Lower leg skin (tissue), 4 donors: ENCODE results near the gene TMEM127. TPM values are rescaled to one million over a fixed set of nuclear protein-coding genes. Genes with fewer than 3 reads are reported as not detected.
A peak's percentile ranks its signal among the peaks of the same experiment; 100 is the strongest.

Experiments
- DNase-seq, 2 donors: peaks; one replicate each; pipeline ENCODE4 v3.0.0-alpha.2; 2019; ENCODE audit warnings: low spot score in 2 of 2
- H3K4me3 ChIP-seq: fragments of 200-600 bp; sonication (generic); 2 replicates; pipeline ENCODE4 v1.5.1; 2017; ENCODE audit warnings: mild to moderate bottlenecking, low read depth; ENCODE audit not compliant: poor library complexity, severe bottlenecking
- CTCF ChIP-seq, 3 donors: fragments of 450-650 bp; IDR thresholded peaks; one replicate each; pipeline ENCODE4 v1.5.1; 2016; ENCODE audit warnings: antibody characterized with exemption in 3 of 3, mild to moderate bottlenecking in 3 of 3, moderate library complexity in 2 of 3
- POLR2A ChIP-seq, 2 donors: fragments of 450-650 bp; IDR thresholded peaks; one replicate each; pipeline ENCODE4 v1.6.1; 2016 to 2017; ENCODE audit warnings: antibody characterized with exemption in 2 of 2, mild to moderate bottlenecking in 1 of 2, moderate library complexity in 1 of 2
- WGBS, 2 donors: methylation state at CpG; one replicate each; pipeline ENCODE4 v1.1.5; 2018; 5-methylcytosine and 5-hydroxymethylcytosine counted together
- intact Hi-C: fragments of 100-400 bp; cut with DNase I; formaldehyde crosslinking; loops from one replicate; pipeline ENCODE4 v1.15.0; 2023; ENCODE audit warnings: low total_unique reads
- total RNA-seq, 4 donors: library from RNA; depleted of rRNA; stranded (reverse); fragments of >200 nt; gene quantifications; one replicate each; pipeline ENCODE4 v1.1.0, GENCODE V29; 2016

The TMEM127 gene
- total RNA-seq, 4 donors from 2014 or later = 49.5 to 76.2 (median 60.4) TPM

- TF ChIP-seq POLR2A (IDR thresholded peaks at IDR 0.05) (no peak), CTCF (IDR thresholded peaks at IDR 0.05) (no peak)
- no peak overlapping the region for H3K4me3 ChIP-seq
- DNase-seq = peak in 1 of 2 donors; percentile 23
- intact Hi-C loops = no loop called here
- 7 to 8% methylated on average over 6 of the region's 6 CpGs for WGBS, 2 donors
Observed at GRCh38 chr2:96204836-96205624, 60.8 kb downstream of the TMEM127 start.

DNA sequence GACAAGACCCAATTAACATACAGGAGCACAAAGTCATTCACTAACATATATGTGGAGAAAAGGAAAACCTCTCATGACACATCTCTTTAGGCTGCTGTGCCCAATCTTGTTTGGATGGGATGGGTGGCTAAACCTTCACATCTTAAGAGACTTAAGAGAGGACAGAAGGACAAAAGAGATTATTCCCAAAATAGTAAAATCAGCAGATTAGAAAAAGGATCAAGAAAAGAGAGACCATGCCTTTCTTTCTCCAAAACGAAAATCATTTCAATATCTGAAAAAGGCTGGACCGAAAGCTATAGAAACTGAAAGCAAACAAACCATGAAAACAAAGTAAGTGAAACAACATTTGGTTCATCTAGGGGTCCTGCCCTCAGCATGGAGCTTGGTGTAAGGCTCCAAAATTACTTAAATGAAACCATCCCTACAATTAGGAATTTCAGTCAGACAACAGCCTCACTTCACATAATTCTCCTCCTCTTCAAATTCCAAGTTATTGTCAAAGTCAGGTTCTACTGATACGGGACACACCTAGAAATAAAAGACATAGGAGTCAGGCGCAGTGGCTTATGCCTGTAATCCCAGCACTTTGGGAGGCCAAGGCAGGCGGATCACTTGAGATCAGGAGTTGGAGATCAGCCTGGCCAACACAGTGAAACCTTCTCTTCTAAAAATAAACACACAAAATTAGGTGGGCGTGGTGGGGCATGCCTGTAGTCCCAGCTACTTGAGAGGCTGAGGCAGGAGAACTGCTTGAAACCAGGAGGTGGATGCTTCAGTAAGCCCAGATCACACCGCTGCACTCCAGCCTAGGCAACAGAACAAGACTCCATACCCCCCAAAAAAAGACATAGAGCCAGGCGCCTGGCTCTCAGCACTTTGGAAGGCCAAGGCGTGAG lies 62.4 kb downstream of the TMEM127 start:
- WGBS, 2 donors = 50 to 58% methylated on average over 9 of the region's 9 CpGs
- no peak overlapping the region for H3K4me3 ChIP-seq
- intact Hi-C loops = no loop called here
- no peak for DNase-seq
- TF ChIP-seq CTCF (IDR thresholded peaks at IDR 0.05) = no peak
- no peak for TF ChIP-seq POLR2A (IDR thresholded peaks at IDR 0.05)

- no peak for DNase-seq
- 49 to 54% methylated on average over 4 of the region's 4 CpGs for WGBS, 2 donors
- intact Hi-C loops = no loop called here
- TF ChIP-seq POLR2A (IDR thresholded peaks at IDR 0.05) (no peak), CTCF (IDR thresholded peaks at IDR 0.05) (no peak)
- H3K4me3 ChIP-seq = no peak overlapping the region
Observed at GRCh38 chr2:96202152-96202854, 63.5 kb downstream of the TMEM127 start.

- TF ChIP-seq POLR2A (IDR thresholded peaks at IDR 0.05) = no peak
- TF ChIP-seq CTCF (IDR thresholded peaks at IDR 0.05) = no peak
- 52 to 54% methylated on average over 5 of the region's 5 CpGs for WGBS, 2 donors
- DNase-seq = no peak
- no peak overlapping the region for H3K4me3 ChIP-seq
- intact Hi-C loops = no loop called here
Observed at GRCh38 chr2:96201338-96201737, 64.5 kb downstream of the TMEM127 start.

DNA sequence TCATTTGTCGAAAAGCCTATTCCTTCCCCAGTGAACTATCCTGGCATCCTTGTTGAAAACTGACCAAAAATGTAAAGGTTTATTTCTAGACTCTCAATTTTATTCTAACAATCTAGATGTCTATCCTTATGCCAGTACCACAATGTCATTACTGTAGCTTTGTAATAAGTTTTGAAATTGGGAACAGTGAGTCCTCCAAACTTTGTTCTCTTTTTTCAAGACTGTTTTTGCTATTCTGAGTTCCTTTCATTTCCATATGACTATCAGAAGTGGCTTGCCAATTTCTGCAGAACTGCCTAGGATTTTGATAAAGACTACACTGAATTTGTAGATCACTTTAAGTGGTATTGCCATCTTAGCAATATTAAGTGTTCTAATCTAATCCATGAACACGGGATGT lies 66.9 kb downstream of the TMEM127 start:
- 92 to 95% methylated on average over 2 of the region's 2 CpGs for WGBS, 2 donors
- TF ChIP-seq CTCF (IDR thresholded peaks at IDR 0.05) (no peak), POLR2A (IDR thresholded peaks at IDR 0.05) (no peak)
- no peak for DNase-seq
- intact Hi-C loops = no loop called here
- H3K4me3 ChIP-seq = no peak overlapping the region

Other genes with a start within 250 kb of the TMEM127 start
- gene GPAT2, start 231.1 kb downstream of the TMEM127 start, total RNA-seq = 1 to 10 TPM in 3 of 4 donors, under 1 TPM in 1; 0.38 to 3.6 (median 1.4) TPM
- 1 to 10 TPM in 1 of 4 donors, under 1 TPM in 3; 0.42 to 2.4 (median 0.97) TPM for gene ADRA2B, start 149.4 kb downstream of the TMEM127 start, total RNA-seq
- 1 to 10 TPM in 1 of 4 donors, under 1 TPM in 2, not detected in 1; 0.20 to 1.8 (median 0.63) TPM for gene ASTL, start 127.5 kb downstream of the TMEM127 start, total RNA-seq
- gene DUSP2, start 120.6 kb downstream of the TMEM127 start, total RNA-seq = 10 to 100 TPM; 39.3 to 57.0 (median 48.8) TPM
- gene STARD7, start 57.2 kb downstream of the TMEM127 start, total RNA-seq = 100 to 1,000 TPM in 2 of 4 donors, 10 to 100 TPM in 2; 52.5 to 101 (median 77.2) TPM
- gene CIAO1, start 228 bp upstream of the TMEM127 start, total RNA-seq = 100 to 1,000 TPM in 1 of 4 donors, 10 to 100 TPM in 3; 86.1 to 115 (median 96.2) TPM
- gene SNRNP200, start 39.5 kb upstream of the TMEM127 start, total RNA-seq = 10 to 100 TPM; 73.4 to 94.0 (median 87.5) TPM
- gene ITPRIPL1, start 59.3 kb upstream of the TMEM127 start, total RNA-seq = 1 to 10 TPM in 2 of 4 donors, under 1 TPM in 2; 0.51 to 3.1 (median 1.9) TPM
- gene NCAPH, start 69.8 kb upstream of the TMEM127 start, total RNA-seq = 1 to 10 TPM in 2 of 4 donors, under 1 TPM in 2; 0.74 to 3.5 (median 1.8) TPM
- gene NEURL3, start 239.4 kb upstream of the TMEM127 start, total RNA-seq = 1 to 10 TPM in 2 of 4 donors, under 1 TPM in 2; 0.57 to 3.0 (median 1.7) TPM